Left ventricle myocardium inferior (tissue), 1 donor: Measurements from ENCODE around the gene LHFPL2. TPM values are rescaled to one million over a fixed set of nuclear protein-coding genes. Genes with fewer than 3 reads are reported as not detected.
"Not testable (repeated sequence)": the region's sequence is repeated elsewhere in the genome, so short reads cannot be mapped to it uniquely, and the experiment has no call there.

Source experiments
- DNase-seq: peaks from one replicate; pipeline ENCODE4 v3.0.0-alpha.2; 2020
- H3K27ac ChIP-seq: fragments of 200-600 bp; replicated peaks from 2 replicates; pipeline ENCODE4 v1.8.0; 2021
- H3K27me3 ChIP-seq: fragments of 200-600 bp; 2 replicates; pipeline ENCODE4 v1.8.0; 2021; ENCODE audit warnings: low read depth
- H3K36me3 ChIP-seq: fragments of 200-600 bp; 2 replicates; pipeline ENCODE4 v1.8.0; 2021
- H3K4me1 ChIP-seq: fragments of 200-600 bp; 2 replicates; pipeline ENCODE4 v1.8.0; 2021
- H3K4me3 ChIP-seq: fragments of 200-600 bp; 2 replicates; pipeline ENCODE4 v1.8.0; 2021; ENCODE audit warnings: mild to moderate bottlenecking, moderate library complexity
- H3K9me3 ChIP-seq: fragments of 200-600 bp; replicated peaks from 2 replicates; pipeline ENCODE4 v1.8.0; 2021
- intact Hi-C: fragments of 100-400 bp; cut with micrococcal nuclease; formaldehyde crosslinking; loops from one replicate; pipeline ENCODE4 v1.11.0; 2022
- total RNA-seq: library from RNA; stranded (reverse); fragmentation: NEBNext Ultra II Directional; extraction: Animal tissue kit (Norgen Biotek cat#: 25700); gene quantifications from one replicate; pipeline ENCODE4 v1.2.1, GENCODE V29; 2021
- TF ChIP-seq, protein P1 (sequence below): fragments of 200-600 bp; IDR thresholded peaks from 2 replicates; pipeline ENCODE4 v1.8.0; 2021; ENCODE audit warnings: antibody characterized with exemption, mild to moderate bottlenecking, borderline replicate concordance
- donor health status: DM: no; HTN: yes; CAD: no; lungs with severe emphysema.

Gene LHFPL2
- total RNA-seq, 1 donor from 2014 or later = 5.0 TPM

DNA sequence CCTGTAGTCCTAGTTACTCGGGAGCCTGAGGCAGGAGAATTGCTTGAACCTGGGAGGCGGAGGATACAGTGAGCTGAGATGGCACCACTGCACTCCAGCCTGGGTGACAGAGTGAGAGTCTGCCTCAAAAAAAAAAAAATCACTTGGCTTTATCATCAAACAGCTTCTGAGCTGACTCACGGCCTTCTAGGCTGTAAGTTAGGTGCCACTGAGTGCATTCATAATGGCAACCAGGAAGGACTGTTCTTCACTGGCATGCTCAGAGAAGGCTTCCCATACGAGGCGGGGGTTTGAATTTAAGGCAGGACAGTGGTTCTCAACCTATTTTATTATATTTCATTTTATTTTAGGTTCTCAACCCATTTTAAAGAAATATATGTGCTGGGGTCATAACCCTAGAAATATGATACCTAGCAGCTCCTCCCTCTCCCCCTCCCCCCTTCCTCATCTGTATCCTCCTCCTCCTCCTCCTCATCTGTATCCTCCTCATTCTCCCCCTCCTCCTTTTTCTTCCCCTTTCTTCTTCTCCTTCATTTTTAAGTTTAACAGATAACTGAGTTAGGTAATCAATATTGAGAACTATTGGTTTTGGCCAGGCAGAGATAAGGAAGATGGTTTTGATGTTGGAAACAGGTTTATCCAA is 19.0 kb upstream of the LHFPL2 start:
- intact Hi-C loops = no loop called here
- DNase-seq = no peak
- H3K36me3 ChIP-seq = no peaks in the 10 kb centered on the region
- H3K27ac ChIP-seq = no peak overlapping the region
- H3K27me3 ChIP-seq = no peaks in the 10 kb centered on the region
- H3K9me3 ChIP-seq = no peaks in the 10 kb centered on the region
- H3K4me1 ChIP-seq = no peaks in the 10 kb centered on the region
- TF ChIP-seq, protein P1, sequence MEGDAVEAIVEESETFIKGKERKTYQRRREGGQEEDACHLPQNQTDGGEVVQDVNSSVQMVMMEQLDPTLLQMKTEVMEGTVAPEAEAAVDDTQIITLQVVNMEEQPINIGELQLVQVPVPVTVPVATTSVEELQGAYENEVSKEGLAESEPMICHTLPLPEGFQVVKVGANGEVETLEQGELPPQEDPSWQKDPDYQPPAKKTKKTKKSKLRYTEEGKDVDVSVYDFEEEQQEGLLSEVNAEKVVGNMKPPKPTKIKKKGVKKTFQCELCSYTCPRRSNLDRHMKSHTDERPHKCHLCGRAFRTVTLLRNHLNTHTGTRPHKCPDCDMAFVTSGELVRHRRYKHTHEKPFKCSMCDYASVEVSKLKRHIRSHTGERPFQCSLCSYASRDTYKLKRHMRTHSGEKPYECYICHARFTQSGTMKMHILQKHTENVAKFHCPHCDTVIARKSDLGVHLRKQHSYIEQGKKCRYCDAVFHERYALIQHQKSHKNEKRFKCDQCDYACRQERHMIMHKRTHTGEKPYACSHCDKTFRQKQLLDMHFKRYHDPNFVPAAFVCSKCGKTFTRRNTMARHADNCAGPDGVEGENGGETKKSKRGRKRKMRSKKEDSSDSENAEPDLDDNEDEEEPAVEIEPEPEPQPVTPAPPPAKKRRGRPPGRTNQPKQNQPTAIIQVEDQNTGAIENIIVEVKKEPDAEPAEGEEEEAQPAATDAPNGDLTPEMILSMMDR = no peak
- H3K4me3 ChIP-seq = no peak overlapping the region

DNA sequence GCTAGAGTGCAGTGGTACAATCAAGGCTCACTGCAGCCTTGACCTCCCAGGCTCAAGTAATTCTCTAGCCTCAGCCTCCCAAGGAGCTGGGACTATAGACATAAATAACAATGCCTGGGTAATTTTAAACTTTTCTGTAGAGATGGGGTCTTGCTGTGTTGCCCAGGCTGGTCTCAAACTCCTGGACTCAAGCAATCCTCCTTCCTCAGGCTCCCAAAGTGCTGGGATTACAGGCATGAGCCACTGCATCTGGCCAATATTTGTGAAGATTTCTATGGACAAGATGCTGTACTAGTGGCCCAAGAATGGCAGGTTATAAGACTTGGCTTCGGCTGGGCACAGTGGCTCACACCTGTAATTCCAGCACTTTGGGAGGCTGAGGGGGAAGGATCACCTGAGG is 18.4 kb upstream of the LHFPL2 start:
- H3K4me1 ChIP-seq, DNase-seq, H3K36me3 ChIP-seq, intact Hi-C loops, H3K27me3 ChIP-seq, H3K9me3 ChIP-seq, H3K4me3 ChIP-seq, H3K27ac ChIP-seq: not testable (repeated sequence)

DNA sequence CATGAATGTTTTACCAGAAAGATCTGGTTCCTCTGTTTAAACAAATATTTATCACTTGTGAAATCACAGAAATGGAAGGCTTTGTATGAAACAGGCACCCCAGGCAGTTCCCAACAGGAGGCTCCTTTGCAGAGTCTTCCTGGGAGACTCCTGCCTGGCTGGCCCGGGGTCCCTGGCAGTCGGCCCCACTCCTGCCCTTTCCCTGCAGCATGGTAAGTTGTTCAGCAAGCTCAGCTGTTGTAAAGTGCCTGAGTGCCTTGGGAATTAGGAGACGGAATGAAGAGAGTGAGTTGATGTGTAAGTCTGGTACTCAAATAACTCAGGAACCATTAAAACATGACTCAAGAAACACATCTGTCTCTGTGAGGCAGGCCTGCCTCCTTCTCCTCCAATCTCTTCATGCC is 17.5 kb upstream of the LHFPL2 start:
- Histone ChIP-seq H3K27me3 (no peaks in the 10 kb centered on the region), H3K27ac (no peak overlapping the region), H3K9me3 (no peaks in the 10 kb centered on the region), H3K36me3 (no peaks in the 10 kb centered on the region), H3K4me3 (no peak overlapping the region), H3K4me1 (no peaks in the 10 kb centered on the region)
- intact Hi-C loops = no loop called here
- TF ChIP-seq, protein P1 = no peak
- DNase-seq = no peak

DNA sequence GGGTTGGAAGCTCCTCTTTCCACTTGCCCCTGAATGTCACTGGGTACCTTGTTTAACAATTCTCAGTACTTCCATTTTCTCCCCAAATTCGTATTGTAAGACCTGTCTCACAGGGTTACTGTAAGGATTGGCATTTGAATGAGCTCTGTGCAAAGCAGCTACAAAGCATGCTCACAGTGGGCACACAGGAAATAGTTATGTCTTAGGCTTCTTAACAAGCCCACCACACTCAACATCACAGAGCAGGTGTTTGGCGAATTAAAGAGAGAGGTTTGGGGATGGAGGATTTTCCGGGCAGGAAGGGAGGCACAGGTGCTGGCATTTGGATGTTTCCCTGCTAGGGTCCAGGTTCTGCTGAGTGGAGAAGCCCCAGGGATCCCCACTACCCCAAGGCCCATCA is 17.0 kb upstream of the LHFPL2 start:
- intact Hi-C loops = no loop called here
- TF ChIP-seq, protein P1 = no peak
- Histone ChIP-seq H3K4me3 (no peak overlapping the region), H3K9me3 (no peaks in the 10 kb centered on the region), H3K36me3 (no peaks in the 10 kb centered on the region), H3K27ac (no peak overlapping the region), H3K27me3 (no peaks in the 10 kb centered on the region), H3K4me1 (no peaks in the 10 kb centered on the region)
- DNase-seq = no peak

DNA sequence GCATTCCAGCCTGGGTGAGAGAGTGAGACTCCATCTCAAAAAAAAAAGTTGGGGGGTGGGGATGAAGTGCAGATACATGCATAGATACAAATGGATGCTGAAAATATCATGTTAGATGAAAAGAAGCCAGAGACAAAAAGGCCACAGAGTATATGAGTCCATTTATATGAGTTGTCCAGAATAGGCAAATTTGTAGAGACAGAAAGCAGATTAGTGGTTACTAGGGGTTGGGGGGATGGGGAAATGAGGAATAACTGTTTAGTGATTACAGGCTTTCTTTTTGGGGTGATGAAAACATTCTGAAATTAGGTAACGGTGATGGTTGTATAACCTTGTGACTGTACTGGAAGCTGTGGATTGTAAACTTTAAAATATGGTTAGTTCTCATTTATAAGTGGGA is 13.8 kb upstream of the LHFPL2 start:
- Histone ChIP-seq H3K27ac (no peak overlapping the region), H3K27me3 (no peaks in the 10 kb centered on the region), H3K9me3 (no peaks in the 10 kb centered on the region), H3K4me3 (no peak overlapping the region), H3K4me1 (peaks cover 23% of the 10 kb centered on the region), H3K36me3 (no peaks in the 10 kb centered on the region)
- intact Hi-C loops = no loop called here
- DNase-seq = no peak
- TF ChIP-seq, protein P1 = no peak

DNA sequence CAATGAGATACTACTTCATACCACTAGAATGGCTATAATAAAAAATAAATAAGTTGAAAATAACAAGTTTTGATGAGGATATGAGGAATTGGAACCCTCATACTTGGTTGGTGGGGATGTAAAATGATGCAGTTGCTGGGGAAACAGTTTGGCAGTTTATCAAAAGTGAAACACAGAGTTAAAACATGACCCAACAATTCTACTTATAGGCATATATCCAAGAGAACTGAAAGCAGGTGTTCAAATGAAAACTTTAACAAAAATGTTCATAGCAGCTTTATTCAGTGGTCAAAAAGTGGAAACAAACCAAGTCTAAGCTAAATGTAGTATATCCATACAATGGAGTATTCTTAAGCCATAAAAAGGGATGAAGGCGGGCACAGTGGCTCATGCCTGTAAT is 13.1 kb upstream of the LHFPL2 start:
- TF ChIP-seq, protein P1 = no peak

More for the DNA sequence above, 13.1 kb upstream of the LHFPL2 start:
- Histone ChIP-seq H3K4me1 (peaks cover 23% of the 10 kb centered on the region), H3K9me3 (no peaks in the 10 kb centered on the region), H3K4me3 (no peak overlapping the region), H3K27ac (no peak overlapping the region), H3K36me3 (no peaks in the 10 kb centered on the region), H3K27me3 (no peaks in the 10 kb centered on the region)
- no peak for DNase-seq
- intact Hi-C loops = no loop called here
